Psoas muscle (tissue), 8 donors: ENCODE data around the gene PDE5A. TPM values are rescaled to one million over a fixed set of nuclear protein-coding genes. Genes with fewer than 3 reads are reported as not detected.

Experiments
- ATAC-seq, 4 donors: fragments of 200-7000 bp; cut with Tn5 transposase; one replicate each; pipeline ENCODE4 v1.9.1; 2020; ENCODE audit warnings: moderate library complexity in 3 of 4, mild to moderate bottlenecking in 2 of 4
- DNase-seq, 2 donors: peaks; one replicate each; pipeline ENCODE4 v3.0.0-alpha.2; 2020
- H3K27ac ChIP-seq: fragments of 200-600 bp; one replicate; pipeline ENCODE4 v1.8.0; 2022
- H3K27me3 ChIP-seq, 3 donors: fragments of 200-600 bp in 1 of 3; one replicate each; pipeline versions ENCODE4 v1.6.1 to v1.8.0; 2013 to 2022; ENCODE audit warnings: low read length in 2 of 3, mild to moderate bottlenecking in 2 of 3, moderate library complexity in 1 of 3; ENCODE audit not compliant: insufficient read depth in 3 of 3
- H3K36me3 ChIP-seq, 2 donors: fragments of 200-600 bp in 1 of 2; one replicate each; pipeline versions ENCODE4 v1.6.1 to v1.8.0; 2013 to 2022; ENCODE audit warnings: low read depth in 1 of 2, mild to moderate bottlenecking in 1 of 2, moderate library complexity in 1 of 2; ENCODE audit not compliant: insufficient read depth in 1 of 2
- H3K4me1 ChIP-seq: fragments of 200-600 bp; one replicate; pipeline ENCODE4 v1.8.0; 2022
- H3K4me3 ChIP-seq: fragments of 200-600 bp; one replicate; pipeline ENCODE4 v1.8.0; 2022; ENCODE audit warnings: mild to moderate bottlenecking
- H3K9me3 ChIP-seq: fragments of 200-600 bp; one replicate; pipeline ENCODE4 v1.8.0; 2022
- WGBS, 3 donors: extraction: QIAGEN DNeasy Blood & Tissue Kit; methylation state at CpG; one replicate each; pipeline versions ENCODE4 v1.1.6 to v1.1.7; 2013; 5-methylcytosine and 5-hydroxymethylcytosine counted together
- intact Hi-C, 2 donors: fragments of 100-400 bp; cut with DNase I; formaldehyde crosslinking; loops; one replicate each; pipeline versions ENCODE4 v1.11.0 to v1.14.2; 2022
- polyA plus RNA-seq, 3 donors: library from polyadenylated mRNA; stranded (reverse); fragments of 200-250 nt; gene quantifications; one replicate each; pipeline ENCODE4 v1.2.3, GENCODE V29; 2013
- total RNA-seq, 4 donors: library from RNA; stranded (reverse); fragmentation: NEBNext Ultra II Directional in 2 of 4; extraction: Animal tissue kit (Norgen Biotek cat#: 25700) in 2 of 4; gene quantifications; one replicate each; pipeline versions ENCODE4 v1.2.1 to v1.2.4, GENCODE V29; 2021 to 2023
- TF ChIP-seq, protein P1 (sequence below): fragments of 200-600 bp; IDR thresholded peaks from one replicate; pipeline ENCODE4 v1.8.0; 2022; ENCODE audit warnings: antibody characterized with exemption
- donor health status: healthy with polysubstance abuse.
- donor health status: DM: no; HTN: no; CAD: no; lungs with moderate emphysema.
- donor health status: Bipolar disorder and iron deficiency.
- donor health status: healthy.
- donor health status: DM: yes; HTN: yes; CAD: no.
- donor health status: DM: no; HTN: no; CAD: no.
- donor health status: DM: no; HTN: no; CAD: no.
- donor health status: DM: yes; HTN: yes; CAD: no.

Gene PDE5A
- total and polyA plus RNA-seq, 7 donors, result 0.60 to 21.1 (median 4.4) TPM

GRCh38 chr4:119672086-119672485 lies 43.5 kb upstream of the PDE5A start:
- intact Hi-C loops, result no loop called here
- Histone ChIP-seq H3K9me3 (no peaks in the 10 kb centered on the region), H3K27ac (no peak overlapping the region), H3K27me3 (no peaks in the 10 kb centered on the region), H3K36me3 (no peaks in the 10 kb centered on the region), H3K4me3 (no peak overlapping the region), H3K4me1 (no peaks in the 10 kb centered on the region)
- ATAC-seq, result no peak
- 75 to 100% (median 98%) methylated on average over 2 of the region's 2 CpGs for WGBS, 3 donors
- no peak for DNase-seq
- TF ChIP-seq, protein P1, sequence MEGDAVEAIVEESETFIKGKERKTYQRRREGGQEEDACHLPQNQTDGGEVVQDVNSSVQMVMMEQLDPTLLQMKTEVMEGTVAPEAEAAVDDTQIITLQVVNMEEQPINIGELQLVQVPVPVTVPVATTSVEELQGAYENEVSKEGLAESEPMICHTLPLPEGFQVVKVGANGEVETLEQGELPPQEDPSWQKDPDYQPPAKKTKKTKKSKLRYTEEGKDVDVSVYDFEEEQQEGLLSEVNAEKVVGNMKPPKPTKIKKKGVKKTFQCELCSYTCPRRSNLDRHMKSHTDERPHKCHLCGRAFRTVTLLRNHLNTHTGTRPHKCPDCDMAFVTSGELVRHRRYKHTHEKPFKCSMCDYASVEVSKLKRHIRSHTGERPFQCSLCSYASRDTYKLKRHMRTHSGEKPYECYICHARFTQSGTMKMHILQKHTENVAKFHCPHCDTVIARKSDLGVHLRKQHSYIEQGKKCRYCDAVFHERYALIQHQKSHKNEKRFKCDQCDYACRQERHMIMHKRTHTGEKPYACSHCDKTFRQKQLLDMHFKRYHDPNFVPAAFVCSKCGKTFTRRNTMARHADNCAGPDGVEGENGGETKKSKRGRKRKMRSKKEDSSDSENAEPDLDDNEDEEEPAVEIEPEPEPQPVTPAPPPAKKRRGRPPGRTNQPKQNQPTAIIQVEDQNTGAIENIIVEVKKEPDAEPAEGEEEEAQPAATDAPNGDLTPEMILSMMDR, result no peak

GRCh38 chr4:119671205-119671604 lies 42.6 kb upstream of the PDE5A start:
- H3K27me3 ChIP-seq, result no peaks in the 10 kb centered on the region
- no peaks in the 10 kb centered on the region for H3K9me3 ChIP-seq
- H3K4me3 ChIP-seq, result no peak overlapping the region
- ATAC-seq (no peak), DNase-seq (no peak)
- H3K27ac ChIP-seq, result no peak overlapping the region
- H3K4me1 ChIP-seq, result no peaks in the 10 kb centered on the region
- intact Hi-C loops, result no loop called here
- TF ChIP-seq, protein P1, result no peak
- no peaks in the 10 kb centered on the region for H3K36me3 ChIP-seq

DNA sequence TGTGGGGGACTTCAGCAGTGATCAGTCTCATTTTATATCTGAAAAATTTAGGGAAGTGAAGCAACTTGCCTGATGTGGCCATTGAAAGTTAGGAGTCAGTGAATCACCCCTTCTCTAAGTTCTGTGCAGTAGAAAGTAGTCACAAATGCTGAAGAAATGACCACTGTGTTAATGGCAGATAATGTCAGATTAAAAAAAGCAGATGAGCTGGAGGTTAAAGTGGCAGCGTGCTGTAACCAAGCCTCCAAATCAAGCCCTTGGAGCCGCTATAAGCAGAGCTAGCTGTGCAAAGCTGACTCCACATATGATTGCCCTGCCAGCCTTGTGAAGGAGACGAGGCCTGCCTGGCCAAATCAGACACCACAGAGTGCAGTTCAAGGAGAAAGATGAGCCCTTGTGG lies 39.2 kb upstream of the PDE5A start:
- intact Hi-C loops, result no loop called here
- no peaks in the 10 kb centered on the region for H3K36me3 ChIP-seq
- H3K9me3 ChIP-seq, result no peaks in the 10 kb centered on the region
- H3K27ac ChIP-seq, result no peak overlapping the region
- no peak overlapping the region for H3K4me3 ChIP-seq
- peaks cover 0 to 3% (median 0%) of the 10 kb centered on the region in 3 donors for H3K27me3 ChIP-seq
- WGBS, 3 donors, result 50 to 76% (median 65%) methylated on average over 3 of the region's 3 CpGs
- no peak for DNase-seq
- TF ChIP-seq, protein P1, result no peak
- H3K4me1 ChIP-seq, result no peaks in the 10 kb centered on the region
- no peak for ATAC-seq

DNA sequence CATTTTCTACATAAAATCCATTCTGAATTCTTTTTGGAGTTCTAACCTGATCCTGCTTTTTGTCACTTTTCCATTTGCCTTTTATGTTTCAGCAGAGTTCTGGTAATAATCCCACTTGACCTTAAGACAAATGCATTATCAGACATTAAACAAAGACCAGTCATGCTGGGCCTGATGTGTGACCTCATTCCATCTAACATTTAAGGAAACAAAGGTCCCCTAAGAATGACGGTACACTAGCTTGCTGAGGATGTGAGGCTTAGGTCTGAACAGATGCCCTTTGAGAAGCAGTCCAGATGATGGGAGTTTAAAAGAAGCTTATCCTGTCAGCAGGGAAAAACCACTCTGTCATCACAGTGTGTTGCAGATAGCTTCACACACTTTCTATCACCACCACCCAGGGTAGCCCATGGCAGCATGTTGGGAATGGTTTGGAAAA lies 38.1 kb upstream of the PDE5A start:
- 47 to 58% (median 52%) methylated on average over 1 of the region's 1 CpG for WGBS, 3 donors
- no peak overlapping the region for H3K4me3 ChIP-seq
- TF ChIP-seq, protein P1, result no peak
- H3K4me1 ChIP-seq, result no peaks in the 10 kb centered on the region
- H3K9me3 ChIP-seq, result no peaks in the 10 kb centered on the region
- peaks cover 0 to 3% (median 0%) of the 10 kb centered on the region in 3 donors for H3K27me3 ChIP-seq
- no peak overlapping the region for H3K27ac ChIP-seq
- no peaks in the 10 kb centered on the region for H3K36me3 ChIP-seq
- ATAC-seq (no peak), DNase-seq (no peak)
- intact Hi-C loops, result no loop called here

- H3K4me1 ChIP-seq, result no peaks in the 10 kb centered on the region
- TF ChIP-seq, protein P1, result no peak
- no peak overlapping the region for H3K27ac ChIP-seq
- no peak for ATAC-seq
- intact Hi-C loops, result no loop called here
- no peaks in the 10 kb centered on the region for H3K9me3 ChIP-seq
- H3K36me3 ChIP-seq, result no peaks in the 10 kb centered on the region
- WGBS, 3 donors, result 92 to 94% (median 93%) methylated on average over 2 of the region's 2 CpGs
- no peak for DNase-seq
- H3K27me3 ChIP-seq, result peaks cover 0 to 3% (median 0%) of the 10 kb centered on the region in 3 donors
- no peak overlapping the region for H3K4me3 ChIP-seq
Observed at GRCh38 chr4:119665752-119666151, 37.1 kb upstream of the PDE5A start.
